ENCODE results near the gene RPL10. TPM values are rescaled to one million over a fixed set of nuclear protein-coding genes. Genes with fewer than 3 reads are reported as not detected.

The RPL10 gene
- total and polyA plus RNA-seq, 2 of the 13 experiments (the other 11 are each of a cell fraction or from before 2014, with no cell fraction given): 2,381 to 4,713 TPM

GRCh38 chrX:154371017-154371788, 27.0 kb upstream of the RPL10 start (continued):
- TF ChIP-seq ZBTB46 (CRISPR knock-in tag; IDR thresholded peaks at IDR 0.05; ENCODE audit: borderline replicate concordance) (no peak), POLR2AphosphoS2 (IDR thresholded peaks at IDR 0.05; ENCODE audit: low read depth, low read length) (no peak), ZNF337 (CRISPR knock-in tag; IDR thresholded peaks at IDR 0.05; ENCODE audit: borderline replicate concordance, low read depth) (peak; percentile 59; the same call in 1 of the 2 replicates), POGK (CRISPR knock-in tag; conservative IDR thresholded peaks at IDR 0.05) (peak; percentile 63; the same call in 1 of the 2 replicates), TBL1XR1 (IDR thresholded peaks at IDR 0.05; ENCODE audit: borderline replicate concordance, low read length, partially characterized antibody) (no peak), SIN3A (IDR thresholded peaks at IDR 0.05; ENCODE audit: borderline replicate concordance, low read depth, low read length) (no peak), ELF3 (CRISPR knock-in tag; IDR thresholded peaks at IDR 0.05) (peak; percentile 31; the same call in 1 of the 2 replicates), ZNF44 (CRISPR knock-in tag; IDR thresholded peaks at IDR 0.05) (no peak), KDM3A (CRISPR knock-in tag; IDR thresholded peaks at IDR 0.05; ENCODE audit: low read depth) (no peak), CREM (IDR thresholded peaks at IDR 0.05) (no peak), CREM (CRISPR knock-in tag; IDR thresholded peaks at IDR 0.05) (no peak), GMEB1 (CRISPR knock-in tag; IDR thresholded peaks at IDR 0.05; ENCODE audit: borderline replicate concordance) (peak; percentile 48; the same call in 1 of the 2 replicates), CREB1 (IDR thresholded peaks at IDR 0.05) (no peak), CREB1 (CRISPR knock-in tag; IDR thresholded peaks at IDR 0.05) (no peak), ZNF816 (CRISPR knock-in tag; IDR thresholded peaks at IDR 0.05; ENCODE audit: borderline replicate concordance) (no peak), ZNF841 (CRISPR knock-in tag; IDR thresholded peaks at IDR 0.05; ENCODE audit: borderline replicate concordance) (no peak), ZNF232 (CRISPR knock-in tag; IDR thresholded peaks at IDR 0.05; ENCODE audit: borderline replicate concordance) (no peak), ZNF501 (CRISPR knock-in tag; IDR thresholded peaks at IDR 0.05) (peak; percentile 53; the same call in 1 of the 2 replicates), ZNF253 (CRISPR knock-in tag; IDR thresholded peaks at IDR 0.05; ENCODE audit: borderline replicate concordance) (no peak), DRAP1 (CRISPR knock-in tag; IDR thresholded peaks at IDR 0.05) (peak; percentile 96), ZBTB2 (CRISPR knock-in tag; IDR thresholded peaks at IDR 0.05; ENCODE audit: low read depth) (no peak), U2AF1 (optimal IDR thresholded peaks at IDR 0.05; ENCODE audit: low read depth, low read length) (no peak), GABPB1 (CRISPR knock-in tag; IDR thresholded peaks at IDR 0.05) (peak; percentile 72)

Data from HepG2 (cell line).